GM18502 (cell line): Measurements from ENCODE around the gene GNLY.
"Not testable (repeated sequence)": the region's sequence is repeated elsewhere in the genome, so short reads cannot be mapped to it uniquely, and the experiment has no call there.

Experiments used
- ATAC-seq: cut with Tn5 transposase; IDR thresholded peaks from one replicate; pipeline ENCODE4 v1.9.1; 2021; ENCODE audit warnings: mild to moderate bottlenecking; ENCODE audit not compliant: unreplicated experiment, poor library complexity

GNLY gene

GRCh38 chr2:85694052-85695025 lies at the start of gene GNLY:
GNLY (plus strand) TSS chr2:85694358; CDS start chr2:85694419, 61 bp downstream.
- no peak for ATAC-seq

DNA sequence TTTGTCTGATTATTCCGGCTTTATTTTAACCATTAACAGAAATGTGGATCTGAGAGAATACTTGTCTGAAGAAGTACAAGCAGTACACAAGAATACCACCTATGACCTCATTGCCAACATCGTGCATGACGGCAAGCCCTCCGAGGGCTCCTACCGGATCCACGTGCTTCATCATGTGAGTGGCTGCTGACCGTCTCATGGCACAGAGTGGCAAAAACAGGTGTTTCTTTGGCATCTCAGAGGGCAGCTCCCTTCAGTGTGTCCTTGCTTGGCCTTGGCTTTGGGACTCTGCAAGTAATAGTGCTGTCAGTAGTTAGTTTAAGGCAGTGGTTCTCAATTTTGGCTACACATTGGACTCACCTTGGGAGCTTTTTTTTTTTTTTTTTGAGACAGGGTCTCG lies 49.2 kb upstream of the GNLY start:
- no peak for ATAC-seq

- no peak for ATAC-seq
These were observed 48.0 kb upstream of the GNLY start for GRCh38 chr2:85646166-85646565.

- ATAC-seq, result peak; percentile 71
These were observed 46.2 kb upstream of the GNLY start for GRCh38 chr2:85647823-85648526.

DNA sequence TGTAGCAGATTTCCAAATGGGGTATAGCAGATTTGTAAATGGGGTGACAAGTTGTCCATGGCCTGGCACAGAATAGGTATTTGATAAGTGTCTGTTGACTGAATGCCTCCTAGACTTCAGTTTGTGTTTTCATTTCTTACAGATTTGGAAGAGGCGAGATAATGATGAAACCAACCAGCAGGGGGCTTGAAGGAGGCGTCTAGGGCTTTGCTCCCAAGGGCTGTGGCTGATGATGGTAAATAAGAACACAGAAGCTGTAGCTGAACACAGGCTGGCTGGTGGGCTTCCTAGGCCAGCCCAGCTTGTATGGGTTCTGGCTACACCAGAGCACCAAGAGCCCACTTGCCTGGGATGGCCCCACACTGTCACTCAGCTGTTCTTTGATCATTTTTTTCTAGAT lies 45.5 kb upstream of the GNLY start:
- ATAC-seq, result peak; percentile 37

DNA sequence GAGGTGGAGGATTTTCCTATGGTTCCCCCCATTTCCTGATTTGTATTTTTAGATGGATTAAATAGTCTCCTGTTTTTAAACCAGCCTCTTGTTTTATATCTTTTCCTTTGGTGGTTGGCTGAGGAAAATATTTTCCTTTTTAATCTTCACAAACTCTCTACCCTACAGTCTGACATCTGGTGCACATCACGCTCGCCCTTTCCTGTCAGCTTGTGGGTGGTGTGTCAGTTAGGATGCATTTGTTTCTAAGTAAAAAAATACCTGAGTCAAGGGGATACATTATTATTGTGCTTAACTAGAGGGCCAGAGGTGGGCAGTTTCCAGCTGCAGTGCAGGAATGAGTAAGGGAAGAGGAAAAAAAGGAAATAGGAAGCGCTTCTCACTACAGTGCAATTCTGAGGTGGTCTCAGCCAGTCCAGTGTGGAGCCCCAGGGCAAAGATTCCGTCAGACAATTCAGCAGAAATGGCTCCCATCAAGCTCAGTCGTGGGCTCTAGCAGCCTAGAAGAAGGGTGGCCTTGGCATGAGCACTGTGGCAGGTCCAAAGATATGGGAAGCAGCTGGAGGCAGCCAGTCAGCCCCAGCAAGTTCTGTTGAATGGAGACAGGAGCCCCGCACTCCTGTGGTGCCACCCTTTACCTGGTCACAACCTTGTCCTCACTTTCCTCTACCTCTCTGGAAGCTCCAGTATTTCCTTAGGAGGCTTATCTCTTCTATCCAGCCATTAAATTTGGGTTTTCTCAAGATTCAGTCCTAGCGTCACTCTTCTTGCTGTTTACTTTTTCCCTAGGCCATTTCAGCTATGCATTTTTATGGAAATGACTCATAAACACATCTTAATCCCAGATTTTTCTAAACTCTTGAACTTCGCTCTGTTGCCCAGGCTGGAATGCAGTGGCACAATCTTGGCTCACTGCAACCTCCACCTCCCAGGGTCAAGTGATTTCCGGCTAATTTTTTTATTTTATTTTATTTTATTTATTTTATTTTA lies 44.7 kb upstream of the GNLY start:
- ATAC-seq, result no peak

DNA sequence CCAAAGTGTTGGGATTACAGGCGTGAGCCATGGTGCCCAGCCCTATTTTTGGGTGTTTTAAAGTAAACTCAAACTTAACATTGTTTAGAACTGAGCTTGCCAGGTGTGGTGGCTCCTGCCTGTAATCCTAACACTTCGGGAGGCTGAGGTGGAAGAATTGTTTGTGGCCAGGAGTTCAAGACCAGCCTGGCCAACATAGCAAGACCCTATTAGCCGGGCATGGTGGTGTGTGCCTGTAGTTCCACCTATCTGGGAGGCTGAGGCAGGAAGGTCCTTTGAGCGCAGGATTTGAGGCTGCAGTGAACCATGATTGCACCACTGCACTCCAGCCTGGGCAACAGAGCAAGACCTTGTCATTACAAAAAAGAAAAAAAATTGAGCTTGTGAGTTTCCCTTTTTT lies 43.7 kb upstream of the GNLY start:
- ATAC-seq, result no peak

DNA sequence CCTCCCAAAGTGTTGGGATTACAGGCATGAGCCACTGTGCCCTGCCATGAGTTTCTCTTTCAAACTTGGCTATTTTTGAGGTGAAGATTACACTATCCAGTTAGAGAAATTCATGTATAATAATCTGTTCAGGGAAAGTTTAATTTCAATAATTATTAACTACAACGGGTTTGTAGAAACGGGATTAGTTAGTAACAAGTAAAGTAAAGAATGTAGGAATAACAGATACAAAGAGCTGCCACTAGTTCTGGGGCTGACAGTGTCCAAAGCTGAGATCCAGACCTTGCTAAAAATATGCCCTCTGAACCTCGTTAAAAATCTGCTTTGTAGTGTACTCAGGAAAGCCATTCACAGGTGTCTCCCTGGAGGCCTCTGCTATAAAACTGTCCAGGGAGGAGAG lies 43.1 kb upstream of the GNLY start:
- no peak for ATAC-seq

DNA sequence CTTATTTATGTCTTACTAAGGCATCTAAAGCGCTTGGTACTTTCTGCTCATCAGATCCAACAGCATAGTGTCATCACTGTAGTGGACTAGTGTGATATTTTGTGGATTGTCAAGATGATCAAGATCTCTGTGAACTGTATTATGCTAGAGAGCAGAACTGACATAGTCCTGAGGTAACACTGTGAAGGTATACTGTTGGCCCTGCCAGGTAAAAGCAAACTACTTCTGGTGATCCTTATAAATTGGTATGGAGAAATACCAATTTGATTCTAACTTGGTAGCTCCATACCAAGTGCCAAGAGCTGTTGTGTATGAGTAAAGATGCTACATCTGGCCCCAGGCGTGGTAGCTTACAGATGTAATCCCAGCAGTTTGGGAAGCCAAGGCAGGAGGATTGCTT lies 42.1 kb upstream of the GNLY start:
- ATAC-seq, result no peak

DNA sequence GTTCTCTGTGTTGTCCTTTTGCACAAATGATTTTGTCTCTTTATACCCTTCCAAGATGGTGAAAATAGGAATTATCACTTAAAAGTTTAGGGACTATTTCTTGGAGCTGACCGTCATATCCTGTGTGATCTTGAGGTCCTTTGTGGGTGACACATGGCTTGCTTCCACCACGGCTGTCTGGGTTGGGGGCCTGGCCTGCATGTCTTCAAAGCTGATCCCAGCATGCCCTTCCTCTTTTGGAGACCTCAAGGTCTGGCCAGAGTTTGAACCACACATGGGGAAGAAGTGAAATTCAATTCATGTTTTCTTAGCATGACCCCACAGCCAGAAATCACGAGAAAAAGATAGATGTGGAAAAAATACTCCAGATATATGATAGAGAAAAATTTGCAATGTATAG lies 40.2 kb upstream of the GNLY start:
- no peak for ATAC-seq

DNA sequence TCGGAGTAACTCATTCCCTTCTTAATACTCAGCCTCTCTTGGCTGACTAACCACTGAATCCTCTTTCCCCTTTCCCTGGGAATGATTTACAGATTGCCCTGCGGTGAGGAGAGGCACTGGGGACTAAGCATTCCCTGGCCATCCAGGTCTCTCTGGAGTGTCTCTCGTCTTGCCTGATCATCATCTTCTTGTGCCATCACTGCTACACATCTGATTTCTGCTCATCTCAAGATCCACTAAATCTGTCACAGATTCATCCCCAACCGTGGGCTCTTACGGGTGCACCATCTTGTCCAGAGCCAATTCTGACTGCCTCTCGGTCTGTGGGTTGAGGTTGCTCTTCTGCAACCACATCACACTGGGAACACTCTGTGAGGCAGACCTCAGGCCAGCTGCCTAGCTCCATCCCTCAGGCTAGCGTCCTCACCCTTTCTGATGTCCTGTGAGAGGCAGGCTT lies 38.2 kb upstream of the GNLY start:
- ATAC-seq, result no peak

DNA sequence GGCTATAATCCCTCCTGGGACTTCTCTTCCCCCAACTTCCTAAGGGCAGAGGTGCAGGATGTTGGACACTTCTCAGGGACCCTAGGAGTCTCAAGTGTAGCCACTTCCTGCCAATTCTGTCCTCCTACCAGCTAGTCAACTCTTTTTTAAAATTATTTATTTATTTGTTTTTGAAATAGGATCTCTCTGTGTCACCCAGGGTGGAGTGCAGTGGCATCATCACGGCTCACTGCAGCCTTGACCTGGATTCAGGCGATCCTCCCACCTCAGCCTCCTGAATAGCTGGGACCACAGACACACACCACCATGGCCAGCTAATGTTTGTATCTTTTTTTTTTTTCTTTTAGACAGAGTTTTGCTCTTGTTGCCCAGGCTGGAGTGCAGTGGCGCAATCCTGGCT lies 37.7 kb upstream of the GNLY start:
- no peak for ATAC-seq

DNA sequence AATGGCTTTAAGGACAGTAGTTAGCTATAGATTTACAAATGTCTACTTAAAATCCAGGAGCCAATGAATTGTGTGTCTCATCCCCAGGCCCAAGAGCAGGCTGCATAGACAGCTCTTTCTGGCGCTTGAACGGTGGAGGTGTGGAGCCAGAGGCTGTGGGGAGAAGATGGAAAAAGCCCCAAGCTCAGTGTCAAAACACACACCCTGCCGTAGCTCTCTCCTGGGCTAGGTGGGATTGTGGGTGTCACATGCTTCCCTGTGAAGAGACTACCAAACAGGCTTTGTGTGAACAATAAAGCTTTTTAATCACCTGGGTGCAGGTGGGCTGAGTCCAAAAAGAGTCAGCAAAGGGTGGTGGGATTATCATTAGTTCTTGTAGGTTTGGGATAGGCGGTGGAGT lies 36.8 kb upstream of the GNLY start:
- ATAC-seq, result not testable (repeated sequence)

- ATAC-seq, result no peak
These were observed 34.7 kb upstream of the GNLY start for GRCh38 chr2:85659324-85659981.

GRCh38 chr2:85660301-85660700 lies 33.9 kb upstream of the GNLY start:
- ATAC-seq, result not testable (repeated sequence)

DNA sequence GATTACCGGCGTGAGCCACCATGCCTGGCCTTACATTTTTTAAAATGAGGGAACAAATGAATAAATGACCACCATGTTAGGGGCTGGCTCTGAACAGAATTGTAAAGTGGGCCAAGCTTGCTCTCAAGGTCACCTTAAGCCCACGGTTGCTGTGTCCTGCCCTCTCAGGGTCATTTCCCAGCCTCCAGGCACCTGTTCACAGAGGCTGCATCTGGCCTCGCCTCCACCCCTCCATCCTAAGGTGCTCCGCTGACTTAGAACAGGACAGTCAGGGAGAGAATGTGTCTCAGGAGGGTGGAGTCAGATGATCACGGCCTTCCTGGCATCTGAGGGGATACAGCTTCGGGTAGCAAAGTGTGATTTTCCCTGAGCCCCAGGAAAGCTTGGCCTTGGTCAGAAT lies 33.4 kb upstream of the GNLY start:
- ATAC-seq, result no peak

DNA sequence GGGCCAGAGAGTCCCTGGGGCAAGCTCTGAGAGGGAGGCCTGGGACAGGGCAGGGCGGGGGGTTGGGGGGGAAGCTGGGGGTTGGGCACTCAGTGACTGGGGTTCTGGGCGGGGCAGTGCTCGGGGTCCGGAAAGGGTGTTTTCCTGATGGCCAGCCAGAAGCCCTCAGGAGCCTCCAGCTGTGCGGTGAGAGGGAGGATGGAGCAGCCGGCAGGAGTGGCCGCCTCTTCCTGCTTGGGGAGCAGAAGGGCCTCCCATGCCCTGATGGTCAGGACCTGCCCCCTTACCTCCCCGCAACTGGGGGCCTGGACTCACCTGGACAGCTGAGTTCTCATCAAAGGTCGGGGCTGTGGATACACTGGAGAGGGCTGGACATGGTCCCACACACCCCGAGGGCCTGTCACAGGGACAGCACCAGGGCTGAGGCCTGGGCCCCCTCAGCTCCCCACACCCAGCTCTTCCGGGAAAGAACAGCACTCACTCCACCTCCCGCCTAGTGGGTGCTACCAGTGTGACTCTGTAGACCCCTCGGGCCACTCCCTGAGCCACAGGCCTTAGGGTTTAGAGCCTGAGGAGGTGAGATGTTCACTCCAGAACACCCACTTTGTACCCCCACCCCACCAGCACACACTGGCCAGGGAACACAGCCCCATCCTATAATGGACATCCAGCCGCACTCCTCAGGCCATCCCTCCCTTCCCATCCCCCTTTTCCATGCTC lies 32.9 kb upstream of the GNLY start:
- no peak for ATAC-seq

DNA sequence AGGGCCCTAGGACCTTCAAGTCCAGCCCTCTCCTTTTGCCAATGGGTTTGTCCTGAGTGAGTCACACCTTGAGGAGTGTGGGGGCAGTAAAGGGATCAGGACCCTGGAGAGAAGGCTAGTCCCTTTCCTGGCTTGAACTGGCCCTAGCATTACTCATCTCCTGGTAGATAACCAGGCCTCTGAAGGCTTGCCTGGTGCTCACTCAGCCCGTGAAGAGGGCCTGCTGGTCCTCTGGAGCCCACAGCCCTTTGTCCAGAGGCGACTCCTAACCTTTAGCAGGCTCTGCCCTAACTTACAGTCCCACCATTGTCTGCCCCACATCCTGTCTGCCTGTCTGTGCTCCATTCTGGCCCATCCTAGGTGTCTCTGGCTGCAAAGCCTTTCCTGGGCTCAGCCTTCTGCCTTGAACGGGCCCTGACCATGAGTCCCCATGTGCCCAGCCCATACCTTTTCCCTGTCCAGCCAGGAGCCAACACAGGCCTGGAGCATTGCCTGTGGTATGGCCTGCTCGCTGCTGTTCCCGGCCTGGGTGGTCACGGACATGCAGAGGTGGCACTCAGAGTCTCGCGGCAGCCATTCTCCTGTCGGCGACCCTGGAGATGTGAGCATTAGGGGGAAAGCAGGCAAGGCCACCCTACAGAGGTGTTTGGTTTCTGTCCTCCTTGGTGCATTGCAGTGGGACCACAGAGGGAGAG lies 31.1 kb upstream of the GNLY start:
- ATAC-seq, result no peak
